Activated CD8-positive, alpha-beta T cell treated with anti-CD3 and anti-CD28 coated beads for 36 hours (primary cell): ENCODE measurements around the gene GRAP2. TPM values are rescaled to one million over a fixed set of nuclear protein-coding genes. Genes with fewer than 3 reads are reported as not detected.
A peak's percentile ranks its signal among the peaks of the same experiment; 100 is the strongest.

ENCODE experiments used
- ATAC-seq: fragments of 200-7000 bp; cut with Tn5 transposase; one replicate; pipeline ENCODE4 v1.10.0; 2021; ENCODE audit warnings: mild to moderate bottlenecking, moderate library complexity
- CTCF ChIA-PET: fragments of 350-600 bp; sonication (Branson Sonifier 250); formaldehyde crosslinking; loops from one replicate; lab custom pipeline; 2021; ENCODE audit warnings: antibody characterized with exemption; lab: Charles Lee
- POLR2A ChIA-PET: fragments of 350-600 bp; sonication (Branson Sonifier 250); formaldehyde crosslinking; loops from one replicate; lab custom pipeline; 2021; ENCODE audit warnings: antibody characterized with exemption; lab: Charles Lee
- DNase-seq: peaks from one replicate; pipeline ENCODE4 v3.0.0-alpha.2; 2020
- H3K27ac Mint-ChIP-seq: one replicate; pipeline ENCODE4 v1.8.0; 2021; ENCODE audit warnings: mild to moderate bottlenecking, mixed read lengths
- H3K27me3 Mint-ChIP-seq: one replicate; pipeline ENCODE4 v1.8.0; 2021; ENCODE audit warnings: mixed read lengths
- H3K36me3 Mint-ChIP-seq: one replicate; pipeline ENCODE4 v1.8.0; 2021; ENCODE audit warnings: low read depth, mixed read lengths
- H3K4me1 Mint-ChIP-seq: one replicate; pipeline ENCODE4 v1.8.0; 2021; ENCODE audit warnings: low read depth, mixed read lengths
- H3K4me3 Mint-ChIP-seq: one replicate; pipeline ENCODE4 v1.8.0; 2021; ENCODE audit warnings: mild to moderate bottlenecking, moderate library complexity, mixed read lengths
- H3K9me3 Mint-ChIP-seq: one replicate; pipeline ENCODE4 v1.8.0; 2021; ENCODE audit warnings: mixed read lengths
- intact Hi-C: fragments of 100-400 bp; cut with micrococcal nuclease; formaldehyde crosslinking; loops from one replicate; pipeline ENCODE4 v1.10.0; 2022
- total RNA-seq, 2 experiments: library from RNA; stranded (reverse); gene quantifications; one replicate each; pipeline ENCODE4 v1.2.3, GENCODE V29; 2021
- TF ChIP-seq, protein P1 (sequence below): fragments of 200-600 bp; IDR thresholded peaks from one replicate; pipeline ENCODE4 v1.8.0; 2022; ENCODE audit warnings: antibody characterized with exemption, mild to moderate bottlenecking

GRAP2 gene
- total RNA-seq, 2 experiments from 2014 or later, result 83.2 to 86.8 TPM

DNA sequence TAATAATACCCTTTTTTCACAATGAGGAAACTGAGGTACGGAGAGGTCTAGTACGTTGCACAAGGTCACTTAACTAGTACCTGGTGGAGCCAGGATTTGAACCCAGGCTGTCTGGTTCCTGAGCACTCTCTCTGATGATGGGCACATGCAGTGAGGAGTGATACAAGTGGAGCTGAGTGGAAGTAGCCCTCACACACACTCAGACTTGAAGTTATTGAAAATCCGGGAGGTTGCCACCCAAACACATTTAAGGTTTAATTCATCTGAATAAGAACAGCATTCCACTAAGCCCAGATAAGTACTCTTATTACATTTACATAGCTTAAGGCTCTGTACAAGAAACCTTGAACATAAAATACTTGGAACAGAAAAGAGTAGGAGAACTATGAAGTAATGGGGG, 4.8 kb downstream of the GRAP2 start:
- Mint-ChIP-seq H3K4me3 (peak overlapping the region; percentile 80), H3K4me1 (peaks cover 33% of the 10 kb centered on the region), H3K27me3 (no peaks in the 10 kb centered on the region), H3K36me3 (peaks cover 36% of the 10 kb centered on the region), H3K27ac (peak overlapping the region; percentile 92), H3K9me3 (no peaks in the 10 kb centered on the region)
- CTCF ChIA-PET, result interaction anchor here (1.4 to 11.2 kb wide), 6 partner anchors 10 to 119 kb away, joined by 3 to 130 read pairs (median 9); no protein-coding TSS in a partner anchor
- no peak for DNase-seq
- TF ChIP-seq, protein P1, sequence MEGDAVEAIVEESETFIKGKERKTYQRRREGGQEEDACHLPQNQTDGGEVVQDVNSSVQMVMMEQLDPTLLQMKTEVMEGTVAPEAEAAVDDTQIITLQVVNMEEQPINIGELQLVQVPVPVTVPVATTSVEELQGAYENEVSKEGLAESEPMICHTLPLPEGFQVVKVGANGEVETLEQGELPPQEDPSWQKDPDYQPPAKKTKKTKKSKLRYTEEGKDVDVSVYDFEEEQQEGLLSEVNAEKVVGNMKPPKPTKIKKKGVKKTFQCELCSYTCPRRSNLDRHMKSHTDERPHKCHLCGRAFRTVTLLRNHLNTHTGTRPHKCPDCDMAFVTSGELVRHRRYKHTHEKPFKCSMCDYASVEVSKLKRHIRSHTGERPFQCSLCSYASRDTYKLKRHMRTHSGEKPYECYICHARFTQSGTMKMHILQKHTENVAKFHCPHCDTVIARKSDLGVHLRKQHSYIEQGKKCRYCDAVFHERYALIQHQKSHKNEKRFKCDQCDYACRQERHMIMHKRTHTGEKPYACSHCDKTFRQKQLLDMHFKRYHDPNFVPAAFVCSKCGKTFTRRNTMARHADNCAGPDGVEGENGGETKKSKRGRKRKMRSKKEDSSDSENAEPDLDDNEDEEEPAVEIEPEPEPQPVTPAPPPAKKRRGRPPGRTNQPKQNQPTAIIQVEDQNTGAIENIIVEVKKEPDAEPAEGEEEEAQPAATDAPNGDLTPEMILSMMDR, result no peak
- intact Hi-C loops, result loop anchor here (5.0 kb wide), 1 partner anchor 37 kb away; no protein-coding TSS in a partner anchor
- POLR2A ChIA-PET, result interaction anchor here (0.7 to 12.7 kb wide), 10 partner anchors 12 to 587 kb away, joined by 3 to 270 read pairs (median 4); partner anchors contain the start of gene RPL3
- ATAC-seq, result no peak

DNA sequence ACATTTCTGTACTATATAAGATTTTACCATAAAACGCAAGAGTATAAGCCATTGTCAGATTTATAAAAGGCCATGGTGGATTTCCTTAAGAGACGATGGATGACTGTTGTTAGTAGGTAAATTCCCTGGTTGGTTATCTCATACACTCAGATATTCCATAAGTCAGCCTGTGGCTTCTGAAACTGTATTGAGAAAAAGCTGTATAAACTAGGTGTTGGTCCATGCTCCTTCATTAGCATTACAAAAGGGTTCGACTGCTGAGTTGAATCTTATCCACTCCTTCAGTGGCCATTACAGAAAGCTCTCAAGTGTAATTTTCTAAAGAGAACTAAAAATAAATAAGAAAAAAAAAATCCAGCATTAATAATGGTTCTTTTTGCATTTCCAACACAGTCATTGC, 5.3 kb downstream of the GRAP2 start:
- no peaks in the 10 kb centered on the region for H3K9me3 Mint-ChIP-seq
- ATAC-seq, result peak; percentile 10
- H3K36me3 Mint-ChIP-seq, result peaks cover 39% of the 10 kb centered on the region
- ChIA-PET POLR2A (interaction anchor here (0.6 to 12.7 kb wide), 10 partner anchors 11 to 588 kb away, joined by 3 to 270 read pairs (median 4); partner anchors contain the start of genes RPL3 and RPS19BP1), CTCF (interaction anchor here (1.4 to 11.2 kb wide), 7 partner anchors 9 to 371 kb away, joined by 3 to 130 read pairs (median 11); no protein-coding TSS in a partner anchor)
- TF ChIP-seq, protein P1, result no peak
- peak overlapping the region; percentile 92 for H3K27ac Mint-ChIP-seq
- intact Hi-C loops, result loop anchor here (5.0 kb wide), 1 partner anchor 36 kb away; no protein-coding TSS in a partner anchor
- DNase-seq, result no peak
- no peaks in the 10 kb centered on the region for H3K27me3 Mint-ChIP-seq
- H3K4me3 Mint-ChIP-seq, result peak overlapping the region; percentile 80
- peaks cover 37% of the 10 kb centered on the region for H3K4me1 Mint-ChIP-seq

DNA sequence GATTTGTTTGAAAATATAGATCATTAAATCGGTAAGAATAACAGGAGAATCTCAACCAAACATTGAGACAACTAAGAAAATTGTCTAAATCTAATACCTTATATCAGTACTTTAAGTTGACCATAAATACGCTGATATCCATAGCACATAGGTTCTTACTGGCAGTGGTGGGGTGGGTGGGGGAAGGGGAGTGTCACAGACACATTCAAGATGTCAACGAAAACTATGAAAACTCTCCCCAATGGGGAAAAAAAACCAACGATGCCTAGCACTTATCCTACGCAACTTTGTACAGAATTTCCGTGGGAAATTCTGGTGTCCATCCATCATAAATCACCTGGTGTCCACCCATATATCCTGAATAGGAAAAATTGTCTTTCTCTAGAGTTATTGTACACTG, 6.2 kb downstream of the GRAP2 start:
- POLR2A ChIA-PET, result interaction anchor here (1.1 to 12.7 kb wide), 4 partner anchors 10 to 137 kb away, joined by 3 to 270 read pairs (median 56); no protein-coding TSS in a partner anchor
- H3K4me3 Mint-ChIP-seq, result peak overlapping the region; percentile 80
- CTCF ChIA-PET, result interaction anchor here (1.1 to 11.2 kb wide), 4 partner anchors 10 to 372 kb away, joined by 3 to 130 read pairs (median 12); no protein-coding TSS in a partner anchor
- H3K9me3 Mint-ChIP-seq, result no peaks in the 10 kb centered on the region
- TF ChIP-seq, protein P1, result no peak
- intact Hi-C loops, result loop anchor here (5.0 kb wide), 1 partner anchor 35 kb away; no protein-coding TSS in a partner anchor
- peaks cover 33% of the 10 kb centered on the region for H3K36me3 Mint-ChIP-seq
- DNase-seq (peak; percentile 78), ATAC-seq (no peak)
- no peaks in the 10 kb centered on the region for H3K27me3 Mint-ChIP-seq
- peak overlapping the region; percentile 92 for H3K27ac Mint-ChIP-seq
- peaks cover 45% of the 10 kb centered on the region for H3K4me1 Mint-ChIP-seq

DNA sequence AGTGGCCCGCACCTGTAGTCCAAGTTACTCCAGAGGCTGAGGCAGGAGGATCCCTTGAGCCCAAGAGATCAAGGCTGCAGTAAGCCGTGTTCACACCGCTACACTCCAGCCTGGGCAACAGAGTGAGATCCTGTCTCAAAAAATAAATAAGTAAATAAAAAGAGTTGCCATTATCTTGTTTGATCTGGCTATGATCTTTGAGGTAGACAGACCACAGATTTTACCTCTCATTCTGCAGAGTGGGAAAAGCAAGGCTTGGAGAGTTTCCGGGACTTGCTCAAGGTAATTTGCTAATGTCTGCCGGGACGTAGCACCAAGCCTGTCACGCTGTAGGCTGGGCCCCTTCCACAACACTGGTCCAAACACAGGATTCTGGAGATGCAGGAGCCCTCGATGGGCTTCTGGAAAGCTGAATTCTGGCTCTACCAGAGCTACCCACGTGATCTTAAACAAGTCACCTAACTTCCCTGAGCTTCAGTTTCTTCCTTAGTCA, 6.8 kb downstream of the GRAP2 start:
- peak overlapping the region; percentile 92 for H3K27ac Mint-ChIP-seq
- TF ChIP-seq, protein P1, result no peak
- ATAC-seq, result peak; percentile 7
- intact Hi-C loops, result loop anchor here (5.0 kb wide), 1 partner anchor 35 kb away; no protein-coding TSS in a partner anchor
- H3K36me3 Mint-ChIP-seq, result peaks cover 30% of the 10 kb centered on the region
- H3K27me3 Mint-ChIP-seq, result no peaks in the 10 kb centered on the region
- H3K4me3 Mint-ChIP-seq, result peak overlapping the region; percentile 80
- DNase-seq, result no peak
- ChIA-PET CTCF (interaction anchor here (0.8 to 11.2 kb wide), 7 partner anchors 10 to 373 kb away, joined by 3 to 130 read pairs (median 3); no protein-coding TSS in a partner anchor), POLR2A (interaction anchor here (0.8 to 12.7 kb wide), 7 partner anchors 10 to 417 kb away, joined by 3 to 270 read pairs (median 4); no protein-coding TSS in a partner anchor)
- peaks cover 51% of the 10 kb centered on the region for H3K4me1 Mint-ChIP-seq
- H3K9me3 Mint-ChIP-seq, result no peaks in the 10 kb centered on the region
